ENCODE results near the gene SHISA6. TPM values are rescaled to one million over a fixed set of nuclear protein-coding genes. Genes with fewer than 3 reads are reported as not detected.
A peak's percentile ranks its signal among the peaks of the same experiment; 100 is the strongest.
"Not testable (repeated sequence)": the region's sequence is repeated elsewhere in the genome, so short reads cannot be mapped to it uniquely, and the experiment has no call there.

SHISA6 gene
- total RNA-seq, 1 donor from 2014 or later: 0.59 TPM

GRCh38 chr17:11300201-11300600, 59.2 kb downstream of the SHISA6 start:
- DNase-seq (no peak), ATAC-seq (no peak)
- intact Hi-C loops (cut with micrococcal nuclease): no loop called here

GRCh38 chr17:11300738-11301137, 59.7 kb downstream of the SHISA6 start:
- intact Hi-C loops (cut with micrococcal nuclease): no loop called here
- DNase-seq: no peak
- peak; percentile 27 for ATAC-seq

GRCh38 chr17:11301874-11302273, 60.9 kb downstream of the SHISA6 start:
- ATAC-seq; DNase-seq; intact Hi-C loops (cut with micrococcal nuclease): not testable (repeated sequence)

GRCh38 chr17:11302401-11303186, 61.6 kb downstream of the SHISA6 start:
- DNase-seq: no peak
- no peak for ATAC-seq
- intact Hi-C loops (cut with micrococcal nuclease): no loop called here

- intact Hi-C loops (cut with micrococcal nuclease): no loop called here
- ATAC-seq (no peak), DNase-seq (no peak)
Observed at GRCh38 chr17:11303773-11304394, 62.9 kb downstream of the SHISA6 start.

GRCh38 chr17:11304568-11304967, 63.6 kb downstream of the SHISA6 start:
- no peak for DNase-seq
- peak; percentile 30 for ATAC-seq
- intact Hi-C loops (cut with micrococcal nuclease): no loop called here

- intact Hi-C loops (cut with micrococcal nuclease): no loop called here
- no peak for DNase-seq
- no peak for ATAC-seq
Observed at GRCh38 chr17:11305524-11305923, 64.5 kb downstream of the SHISA6 start.

GRCh38 chr17:11308531-11308930, 67.5 kb downstream of the SHISA6 start:
- intact Hi-C loops (cut with micrococcal nuclease): no loop called here
- ATAC-seq: no peak
- DNase-seq: no peak

- intact Hi-C loops (cut with micrococcal nuclease): no loop called here
- DNase-seq (no peak), ATAC-seq (no peak)
Observed at GRCh38 chr17:11309033-11309432, 68.0 kb downstream of the SHISA6 start.

- no peak for ATAC-seq
- intact Hi-C loops (cut with micrococcal nuclease): no loop called here
- no peak for DNase-seq
Observed at GRCh38 chr17:11309850-11310249, 68.8 kb downstream of the SHISA6 start.

GRCh38 chr17:11316451-11316850, 75.4 kb downstream of the SHISA6 start:
- DNase-seq; intact Hi-C loops (cut with micrococcal nuclease); ATAC-seq: not testable (repeated sequence)

GRCh38 chr17:11318207-11318606, 77.2 kb downstream of the SHISA6 start:
- intact Hi-C loops (cut with micrococcal nuclease): no loop called here
- no peak for ATAC-seq
- DNase-seq: no peak

- DNase-seq (no peak), ATAC-seq (no peak)
- intact Hi-C loops (cut with micrococcal nuclease): no loop called here
Observed at GRCh38 chr17:11319894-11320293, 78.9 kb downstream of the SHISA6 start.

GRCh38 chr17:11324021-11324420, 83.0 kb downstream of the SHISA6 start:
- intact Hi-C loops (cut with micrococcal nuclease): no loop called here

GRCh38 chr17:11324846-11325420, 83.9 kb downstream of the SHISA6 start:
- intact Hi-C loops (cut with micrococcal nuclease): no loop called here
- no peak for DNase-seq
- no peak for ATAC-seq

More at GRCh38 chr17:11324021-11324420, 83.0 kb downstream of the SHISA6 start:
- ATAC-seq: no peak
- no peak for DNase-seq

- intact Hi-C loops (cut with micrococcal nuclease): no loop called here
- ATAC-seq: no peak
- no peak for DNase-seq
Observed at GRCh38 chr17:11326492-11326891, 85.5 kb downstream of the SHISA6 start.

GRCh38 chr17:11328770-11329169, 87.8 kb downstream of the SHISA6 start:
- intact Hi-C loops (cut with micrococcal nuclease): no loop called here
- no peak for DNase-seq
- no peak for ATAC-seq

GRCh38 chr17:11330006-11330405, 89.0 kb downstream of the SHISA6 start:
- intact Hi-C loops (cut with micrococcal nuclease): no loop called here
- ATAC-seq: no peak
- no peak for DNase-seq

- intact Hi-C loops (cut with micrococcal nuclease): no loop called here
- ATAC-seq: peak; percentile 67
- DNase-seq: no peak
Observed at GRCh38 chr17:11330826-11331225, 89.8 kb downstream of the SHISA6 start.

Data from left ventricle myocardium superior (tissue), 1 donor.